Activated CD8-positive, alpha-beta memory T cell treated with anti-CD3 and anti-CD28 coated beads, Interleukin-2, amount 50 U/mL, for 48 hours (primary cell): ENCODE data around the gene GRIN2B.

ENCODE experiments used
- DNase-seq: peaks from one replicate; pipeline ENCODE4 v3.0.0-alpha.2; 2020

GRIN2B gene

DNA sequence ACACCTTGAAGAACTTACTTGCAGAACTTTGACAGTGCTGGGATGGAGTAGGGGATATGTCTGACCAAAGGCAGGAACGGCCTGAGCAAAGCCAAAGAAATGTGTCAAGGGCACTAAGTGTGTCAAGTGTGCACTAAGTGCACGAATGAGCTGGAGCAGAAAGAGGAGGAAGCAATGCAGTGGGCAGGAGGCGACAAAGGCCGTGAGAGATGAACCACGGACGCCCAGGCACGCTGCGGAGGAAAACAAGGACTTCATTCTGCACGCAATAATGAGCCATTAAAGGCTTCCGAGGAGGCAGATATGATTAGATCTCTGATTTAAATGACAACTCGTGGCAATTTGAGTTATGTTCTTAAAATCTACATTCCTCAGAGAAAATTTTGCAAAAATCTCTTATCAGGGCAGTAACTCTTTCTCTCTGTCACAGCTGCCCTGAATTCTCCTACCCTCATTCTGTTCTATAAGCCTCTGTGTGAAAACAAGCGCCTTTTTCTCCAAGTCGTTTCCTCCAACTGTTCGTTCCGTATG, 25.3 kb downstream of the GRIN2B start:
- no peak for DNase-seq

DNA sequence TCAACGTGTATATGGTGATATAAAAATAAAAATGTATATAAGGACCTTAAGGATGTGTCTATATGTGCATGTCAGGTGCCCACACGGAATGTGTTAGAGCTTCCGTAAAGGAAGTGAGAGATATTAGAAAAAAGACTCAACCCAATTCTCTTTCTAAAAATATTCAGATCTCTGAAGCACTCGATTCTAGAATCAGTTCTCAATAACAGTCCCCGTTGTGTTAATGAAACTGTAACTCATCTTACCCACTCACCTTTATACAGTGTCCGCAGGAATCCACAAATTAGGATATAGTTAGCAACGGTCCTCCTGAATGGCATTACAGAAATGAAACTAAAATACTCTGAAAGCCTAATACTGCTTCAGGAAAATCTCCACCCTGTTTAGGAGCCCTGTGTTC, 29.3 kb downstream of the GRIN2B start:
- DNase-seq: no peak

DNA sequence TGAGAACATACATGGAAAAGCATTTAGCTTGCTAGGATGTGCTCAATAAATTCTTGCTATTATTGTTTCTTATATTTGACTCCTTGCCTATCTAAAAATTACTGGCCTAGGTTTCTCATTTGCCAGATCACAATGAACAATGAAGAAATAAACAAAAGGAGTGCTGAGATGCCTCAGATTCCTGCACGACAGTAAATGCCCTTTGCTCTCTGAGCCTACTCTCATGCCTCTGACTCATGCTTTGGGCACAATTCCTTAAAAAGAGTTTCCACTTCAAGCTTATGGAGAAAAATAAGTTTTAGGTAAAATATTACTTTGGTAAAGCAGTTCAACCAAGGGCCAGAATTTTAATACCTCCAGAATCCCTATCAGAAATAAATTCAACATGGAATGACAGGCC, 30.9 kb downstream of the GRIN2B start:
- DNase-seq: no peak

DNA sequence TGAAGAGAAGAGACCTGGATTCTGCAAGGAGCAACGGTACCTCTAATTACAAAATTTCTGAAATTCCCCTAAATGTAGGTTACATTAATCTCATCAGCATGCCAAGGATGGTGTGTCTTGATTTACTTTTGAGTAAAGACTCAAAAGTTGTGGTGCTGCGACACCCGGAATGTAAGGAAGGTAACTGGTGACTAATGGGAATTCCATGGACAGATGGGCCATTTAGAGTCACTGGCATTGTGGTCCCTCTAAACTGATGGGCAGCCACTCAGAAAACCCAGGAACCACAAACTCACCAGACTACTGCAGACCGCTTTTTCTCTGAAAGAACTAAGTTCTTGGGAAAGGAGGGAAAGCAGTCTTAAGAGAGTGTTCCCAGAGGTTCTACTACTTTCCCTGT, 32.8 kb downstream of the GRIN2B start:
- no peak for DNase-seq

DNA sequence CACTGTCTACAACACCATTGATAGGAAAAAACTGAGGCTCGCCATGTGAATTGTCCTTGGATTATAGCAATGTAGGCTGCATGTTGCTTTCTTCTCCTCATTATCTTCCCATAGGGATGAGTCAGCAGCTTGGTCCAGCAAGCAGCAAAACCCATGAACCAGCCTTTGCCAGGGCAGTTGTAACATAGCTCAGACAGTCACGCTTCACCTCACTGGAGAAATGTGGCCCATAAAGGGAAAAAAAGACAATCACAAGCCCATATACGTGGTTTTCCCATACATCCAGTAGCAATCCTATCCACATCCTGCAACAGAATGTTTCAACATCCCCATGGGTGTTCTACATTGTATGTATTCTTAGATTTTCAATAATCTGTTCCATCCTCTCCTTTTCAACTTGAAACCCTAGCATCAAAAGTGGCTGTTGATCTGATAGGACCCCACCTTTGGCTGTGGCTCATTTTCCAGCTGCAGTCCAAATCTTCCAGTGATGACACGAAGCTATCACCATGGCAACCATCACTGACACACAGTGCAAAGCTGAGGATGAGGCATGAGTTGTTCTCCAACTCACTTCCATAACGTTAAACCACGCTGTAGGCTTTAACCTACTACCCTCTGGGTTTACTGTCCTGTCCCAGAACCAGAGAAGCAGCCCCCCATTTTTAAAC, 34.0 kb downstream of the GRIN2B start:
- DNase-seq: no peak

DNA sequence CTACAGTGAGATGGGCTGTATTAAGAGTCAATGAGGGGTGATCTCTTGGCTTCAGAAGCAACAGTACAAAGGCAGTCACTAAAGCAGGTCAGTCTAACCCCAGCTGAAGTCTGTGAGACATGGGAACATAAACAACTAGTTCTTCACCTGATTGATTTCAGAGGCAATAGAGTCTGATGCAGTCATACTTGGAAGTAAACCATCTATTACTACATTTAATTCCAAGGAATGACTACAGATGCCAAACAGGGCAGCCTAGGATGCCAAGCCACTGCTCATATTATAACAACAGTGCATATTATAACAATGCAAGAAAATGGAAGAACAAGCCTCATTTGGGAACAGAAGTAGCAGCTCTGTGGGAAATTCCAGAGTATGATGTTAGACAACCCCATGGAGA, 35.8 kb downstream of the GRIN2B start:
- DNase-seq: no peak

DNA sequence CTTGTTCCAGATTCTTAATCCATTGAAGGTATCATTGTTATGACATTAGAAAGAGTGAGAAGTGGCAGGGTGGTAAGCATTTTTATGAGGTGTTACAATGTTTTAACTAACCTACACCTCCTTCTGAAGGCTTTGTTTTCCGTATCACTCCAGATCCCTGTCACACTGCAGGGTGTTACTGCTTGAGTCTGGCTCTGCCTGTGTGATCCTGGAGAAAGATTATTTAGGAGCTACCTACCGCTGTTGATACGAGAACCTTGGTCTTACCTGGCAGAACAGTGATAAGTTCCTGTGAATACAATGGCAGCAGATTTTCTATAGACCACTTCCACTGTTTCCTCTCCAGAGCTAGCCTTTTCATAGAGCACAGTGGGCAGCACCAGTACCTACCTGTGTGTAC, 36.2 kb downstream of the GRIN2B start:
- no peak for DNase-seq

DNA sequence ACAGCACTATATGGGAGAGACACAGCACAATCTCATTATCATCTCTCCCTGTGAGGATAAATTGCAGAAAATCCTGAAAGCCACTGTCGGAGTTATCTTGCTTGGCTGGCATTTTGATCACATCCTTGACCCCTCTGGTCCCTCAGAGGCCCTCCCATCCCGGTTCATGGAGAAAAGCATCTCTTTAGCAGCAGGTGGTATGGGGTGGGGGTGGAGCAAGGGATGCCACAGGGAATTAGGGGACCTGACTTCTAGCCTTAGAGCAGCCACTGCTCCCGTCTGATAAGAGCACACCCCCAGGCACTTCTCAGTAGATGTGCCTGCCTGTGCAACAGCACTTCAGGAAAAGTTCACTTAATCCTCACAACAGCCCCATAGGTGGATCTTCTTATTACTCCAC, 38.6 kb downstream of the GRIN2B start:
- no peak for DNase-seq

DNA sequence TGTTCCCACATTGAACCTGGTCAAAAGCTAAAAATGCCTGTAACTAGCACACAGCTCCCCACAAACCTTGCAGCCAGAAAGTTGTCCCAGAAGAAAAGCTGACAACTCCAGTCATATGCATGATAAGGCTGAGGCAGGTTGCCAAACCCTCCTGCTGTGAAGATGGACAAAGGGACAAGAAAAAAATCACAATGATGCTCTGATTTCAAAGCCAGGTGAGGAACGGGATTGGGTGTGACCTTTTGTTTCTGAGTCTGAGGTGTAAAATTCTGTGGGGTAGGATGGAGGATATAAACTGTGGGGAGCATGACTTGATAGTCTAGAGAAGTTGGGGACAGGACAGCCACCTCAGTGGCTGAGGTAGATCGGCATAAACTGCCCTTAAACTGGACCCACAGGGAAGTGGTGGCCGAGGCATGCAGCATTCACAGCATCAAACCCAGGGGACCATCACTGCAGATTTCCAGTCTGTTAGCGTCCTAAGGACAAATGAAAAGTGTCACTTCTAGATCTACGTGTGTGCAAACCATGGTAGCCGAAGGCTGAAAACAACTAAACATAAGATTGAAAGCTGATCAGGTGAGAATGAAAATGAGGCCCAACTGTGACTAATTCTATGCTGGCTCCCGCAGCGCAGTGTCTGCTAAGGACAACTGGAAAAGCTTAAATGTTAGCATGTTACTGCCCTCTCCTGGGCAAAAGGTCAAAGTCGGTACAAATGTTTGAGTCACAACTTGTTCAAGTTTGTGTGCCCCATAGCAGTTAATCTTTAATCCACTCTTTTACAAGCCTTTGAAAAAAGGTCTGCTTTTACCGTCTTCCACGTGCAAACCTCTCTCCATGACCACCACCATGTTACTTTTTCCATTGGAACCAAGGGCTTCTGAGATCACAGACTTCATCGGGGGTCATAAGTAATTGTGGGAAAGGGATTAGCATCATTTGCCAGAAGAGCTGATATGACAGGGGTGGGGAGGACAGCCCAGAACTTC, 39.8 kb downstream of the GRIN2B start:
- DNase-seq: no peak

DNA sequence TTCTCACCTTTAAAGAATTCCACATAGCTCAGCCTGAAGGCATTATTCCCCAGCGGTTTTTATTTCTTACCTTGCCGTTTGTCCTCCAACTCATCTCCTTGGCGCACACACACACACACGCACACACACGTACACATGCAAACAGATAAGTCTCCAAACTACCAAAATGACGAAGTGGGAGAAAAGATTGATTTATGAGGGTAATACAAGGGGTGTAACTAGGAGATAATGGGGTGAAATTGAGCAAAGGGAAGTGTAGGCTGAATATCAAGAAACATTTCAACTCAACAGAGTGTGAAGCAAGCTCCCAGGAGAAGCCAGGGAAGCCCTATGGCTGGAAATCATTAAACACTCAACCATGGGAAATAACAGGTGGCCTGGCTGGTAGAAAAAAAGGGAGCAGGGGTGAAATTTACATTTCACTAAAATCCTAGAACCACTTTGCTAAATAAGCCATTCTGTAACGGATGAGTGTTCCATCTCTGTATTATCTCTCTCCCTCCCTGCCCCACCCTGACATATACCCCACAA, 41.0 kb downstream of the GRIN2B start:
- DNase-seq: no peak

DNA sequence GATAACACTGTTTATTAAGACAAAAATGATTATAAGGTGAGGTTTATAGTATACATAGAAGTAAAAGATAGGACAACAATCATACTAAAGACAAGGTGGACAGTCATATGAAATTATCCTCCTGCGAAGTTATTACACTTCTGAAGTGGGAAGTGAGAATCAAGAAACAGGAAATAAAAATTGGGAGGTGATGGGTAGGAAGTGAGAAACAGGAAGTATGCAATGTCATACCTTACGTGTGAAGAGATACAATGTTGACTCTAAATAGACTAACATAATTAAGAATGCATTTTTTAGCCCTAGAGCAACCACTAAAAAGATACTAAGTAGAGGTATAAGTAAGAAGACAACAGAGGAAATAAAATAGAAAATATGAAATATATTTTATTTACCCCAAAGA, 43.7 kb downstream of the GRIN2B start:
- no peak for DNase-seq

DNA sequence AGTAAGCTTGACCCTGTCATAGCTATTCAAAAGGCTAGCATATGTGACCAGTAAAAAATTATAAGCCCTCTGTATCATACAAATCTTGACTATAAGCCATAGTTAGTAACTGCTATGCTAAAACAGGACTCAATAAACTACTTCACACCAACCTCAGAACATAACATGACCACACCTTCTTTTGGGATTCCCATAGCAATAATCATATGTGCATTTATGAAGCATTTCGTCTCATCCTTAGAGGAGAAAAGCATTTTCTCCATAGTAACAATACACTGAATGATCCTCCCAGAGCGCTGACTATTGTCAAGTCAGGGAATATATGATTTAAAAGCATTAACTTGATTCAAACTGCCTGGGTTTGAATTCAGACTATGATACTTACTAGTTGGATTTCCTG, 46.2 kb downstream of the GRIN2B start:
- DNase-seq: no peak
